Ectodermal cell (in vitro differentiated cells): ENCODE measurements around the gene IGFN1.

Source experiments
- H3K27ac ChIP-seq: 2 replicates; pipeline ENCODE4 v1.7.0; 2013; ENCODE audit warnings: mild to moderate bottlenecking, low read depth, low read length; ENCODE audit not compliant: insufficient read depth, poor library complexity, severe bottlenecking
- H3K27me3 ChIP-seq: 2 replicates; pipeline ENCODE4 v1.7.0; 2013; ENCODE audit warnings: mild to moderate bottlenecking, low read length; ENCODE audit not compliant: insufficient read depth, control insufficient read depth, poor library complexity, severe bottlenecking
- H3K36me3 ChIP-seq: one replicate; pipeline ENCODE4 v1.7.0; 2013; ENCODE audit warnings: low read length; ENCODE audit not compliant: control insufficient read depth, insufficient read depth
- H3K4me1 ChIP-seq: one replicate; pipeline ENCODE4 v1.7.0; 2013; ENCODE audit warnings: low read length; ENCODE audit not compliant: control insufficient read depth, insufficient read depth
- H3K4me3 ChIP-seq: 2 replicates; pipeline ENCODE4 v1.7.0; 2013; ENCODE audit warnings: low read depth, low read length, control low read depth; ENCODE audit not compliant: insufficient read depth
- H3K9me3 ChIP-seq: 2 replicates; pipeline ENCODE4 v1.7.0; 2013; ENCODE audit warnings: mild to moderate bottlenecking, low read length, moderate library complexity; ENCODE audit not compliant: control insufficient read depth
- WGBS, 2 experiments: methylation state at CpG; one replicate each; pipeline ENCODE4 v1.1.7; 2013; ENCODE audit warnings: missing lambda C conversion rate in 2 of 2; 5-methylcytosine and 5-hydroxymethylcytosine counted together

Gene IGFN1

GRCh38 chr1:201198598-201198997, 8.0 kb downstream of the IGFN1 start:
- Histone ChIP-seq H3K9me3 (no peaks in the 10 kb centered on the region), H3K27me3 (no peaks in the 10 kb centered on the region), H3K36me3 (no peaks in the 10 kb centered on the region), H3K27ac (no peak overlapping the region), H3K4me3 (no peak overlapping the region), H3K4me1 (no peaks in the 10 kb centered on the region)
- WGBS, 2 experiments: 90 to 97% methylated on average over 3 of the region's 3 CpGs

- no peaks in the 10 kb centered on the region for H3K36me3 ChIP-seq
- H3K4me1 ChIP-seq: no peaks in the 10 kb centered on the region
- peaks cover 8% of the 10 kb centered on the region for H3K27me3 ChIP-seq
- H3K27ac ChIP-seq: no peak overlapping the region
- no peak overlapping the region for H3K4me3 ChIP-seq
- 92% methylated on average over 13 of the region's 13 CpGs for WGBS, 2 experiments
- no peaks in the 10 kb centered on the region for H3K9me3 ChIP-seq
Observed at GRCh38 chr1:201205036-201205435, 14.4 kb downstream of the IGFN1 start.

- Histone ChIP-seq H3K9me3 (no peaks in the 10 kb centered on the region), H3K4me1 (no peaks in the 10 kb centered on the region), H3K4me3 (no peak overlapping the region), H3K27me3 (peaks cover 8% of the 10 kb centered on the region), H3K27ac (no peak overlapping the region), H3K36me3 (no peaks in the 10 kb centered on the region)
- 78 to 81% methylated on average over 4 of the region's 4 CpGs for WGBS, 2 experiments
Observed at GRCh38 chr1:201206176-201206575, 15.6 kb downstream of the IGFN1 start.

- peaks cover 13% of the 10 kb centered on the region for H3K27me3 ChIP-seq
- H3K4me3 ChIP-seq: no peak overlapping the region
- no peaks in the 10 kb centered on the region for H3K36me3 ChIP-seq
- WGBS, 2 experiments: 89 to 95% methylated on average over 3 of the region's 3 CpGs
- H3K4me1 ChIP-seq: no peaks in the 10 kb centered on the region
- no peak overlapping the region for H3K27ac ChIP-seq
- no peaks in the 10 kb centered on the region for H3K9me3 ChIP-seq
Observed at GRCh38 chr1:201207046-201207445, 16.4 kb downstream of the IGFN1 start.

- Histone ChIP-seq H3K9me3 (no peaks in the 10 kb centered on the region), H3K4me3 (no peak overlapping the region), H3K36me3 (no peaks in the 10 kb centered on the region), H3K27ac (no peak overlapping the region), H3K4me1 (no peaks in the 10 kb centered on the region), H3K27me3 (peaks cover 14% of the 10 kb centered on the region)
- 96 to 97% methylated on average over 2 of the region's 2 CpGs for WGBS, 2 experiments
Observed at GRCh38 chr1:201208236-201208635, 17.6 kb downstream of the IGFN1 start.

GRCh38 chr1:201212056-201212455, 21.4 kb downstream of the IGFN1 start:
- no peaks in the 10 kb centered on the region for H3K9me3 ChIP-seq
- no peak overlapping the region for H3K4me3 ChIP-seq
- no peak overlapping the region for H3K27ac ChIP-seq
- no peaks in the 10 kb centered on the region for H3K36me3 ChIP-seq
- 89 to 93% methylated on average over 5 of the region's 5 CpGs for WGBS, 2 experiments
- peaks cover 14% of the 10 kb centered on the region for H3K27me3 ChIP-seq
- H3K4me1 ChIP-seq: peaks cover 3% of the 10 kb centered on the region

- Histone ChIP-seq H3K36me3 (no peaks in the 10 kb centered on the region), H3K27me3 (peaks cover 14% of the 10 kb centered on the region), H3K4me3 (no peak overlapping the region), H3K27ac (no peak overlapping the region), H3K9me3 (no peaks in the 10 kb centered on the region), H3K4me1 (peaks cover 3% of the 10 kb centered on the region)
- WGBS, 2 experiments: 92 to 94% methylated on average over 8 of the region's 8 CpGs
Observed at GRCh38 chr1:201212461-201213055, 21.9 kb downstream of the IGFN1 start.

- no peaks in the 10 kb centered on the region for H3K36me3 ChIP-seq
- 87 to 89% methylated on average over 6 of the region's 6 CpGs for WGBS, 2 experiments
- peaks cover 3% of the 10 kb centered on the region for H3K4me1 ChIP-seq
- H3K4me3 ChIP-seq: no peak overlapping the region
- no peaks in the 10 kb centered on the region for H3K9me3 ChIP-seq
- H3K27me3 ChIP-seq: peaks cover 14% of the 10 kb centered on the region
- H3K27ac ChIP-seq: no peak overlapping the region
Observed at GRCh38 chr1:201213106-201213770, 22.6 kb downstream of the IGFN1 start.

GRCh38 chr1:201213926-201214325, 23.3 kb downstream of the IGFN1 start:
- WGBS, 2 experiments: 89 to 91% methylated on average over 6 to 7 of the region's 7 CpGs
- no peak overlapping the region for H3K27ac ChIP-seq

GRCh38 chr1:201214461-201214860, 23.8 kb downstream of the IGFN1 start:
- H3K4me3 ChIP-seq: no peak overlapping the region
- H3K36me3 ChIP-seq: no peaks in the 10 kb centered on the region
- H3K27ac ChIP-seq: no peak overlapping the region
- H3K27me3 ChIP-seq: peaks cover 9% of the 10 kb centered on the region
- peaks cover 3% of the 10 kb centered on the region for H3K4me1 ChIP-seq
- H3K9me3 ChIP-seq: no peaks in the 10 kb centered on the region
- 60 to 65% methylated on average over 4 of the region's 4 CpGs for WGBS, 2 experiments

More at GRCh38 chr1:201213926-201214325, 23.3 kb downstream of the IGFN1 start:
- no peaks in the 10 kb centered on the region for H3K9me3 ChIP-seq
- H3K4me1 ChIP-seq: peaks cover 3% of the 10 kb centered on the region
- peaks cover 14% of the 10 kb centered on the region for H3K27me3 ChIP-seq
- H3K4me3 ChIP-seq: no peak overlapping the region
- H3K36me3 ChIP-seq: no peaks in the 10 kb centered on the region
